Stimulated activated CD4-positive, alpha-beta T cell treated with anti-CD3 and anti-CD28 coated beads, Interleukin-1b, Interleukin-23, amount 100 ng/mL, for 48 hours (primary cell): ENCODE measurements around the gene TAF1B.

Source experiments
- DNase-seq: peaks from one replicate; pipeline ENCODE4 v3.0.0-alpha.2; 2020

Gene TAF1B

DNA sequence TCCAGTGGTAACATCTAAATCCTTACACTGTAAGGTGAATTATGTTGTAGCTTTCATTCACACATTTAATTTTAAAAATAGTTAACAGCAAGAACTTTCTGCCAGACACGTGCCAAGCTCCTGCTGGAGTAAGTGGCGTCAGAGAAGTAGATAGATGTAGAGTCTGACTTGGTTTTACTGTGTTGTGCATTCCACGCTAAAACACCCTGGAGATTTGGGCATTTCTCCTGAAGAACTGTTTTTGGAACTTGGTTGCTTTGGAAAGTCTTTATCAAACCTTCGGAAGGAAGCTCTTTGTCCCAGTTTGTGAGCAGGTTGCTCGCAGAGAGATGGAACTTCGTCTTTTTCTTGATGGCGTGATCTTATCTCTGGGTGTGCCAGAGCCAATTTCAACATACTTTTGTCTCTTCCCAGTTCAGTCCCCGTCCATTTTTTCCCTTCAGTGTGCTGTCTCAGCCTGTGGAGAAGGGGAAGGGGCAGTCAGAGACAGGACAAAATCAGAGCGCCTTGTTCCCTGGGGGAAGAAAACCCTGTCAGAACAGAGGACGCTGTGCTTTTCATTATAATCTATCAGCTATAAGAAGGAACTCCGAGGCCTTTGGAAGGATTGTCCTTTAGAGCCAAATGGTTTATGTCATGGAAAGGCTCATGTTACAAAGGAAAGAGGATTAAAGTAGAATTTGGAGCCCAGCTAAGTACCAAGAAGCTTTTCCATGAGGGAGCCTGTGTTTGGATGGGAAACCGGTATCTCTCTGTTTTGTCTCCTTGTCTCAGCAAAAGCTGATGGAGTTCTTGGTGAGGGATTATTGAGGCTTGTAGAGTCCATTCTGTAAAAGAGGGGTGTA, 127.1 kb downstream of the TAF1B start:
- no peak for DNase-seq

DNA sequence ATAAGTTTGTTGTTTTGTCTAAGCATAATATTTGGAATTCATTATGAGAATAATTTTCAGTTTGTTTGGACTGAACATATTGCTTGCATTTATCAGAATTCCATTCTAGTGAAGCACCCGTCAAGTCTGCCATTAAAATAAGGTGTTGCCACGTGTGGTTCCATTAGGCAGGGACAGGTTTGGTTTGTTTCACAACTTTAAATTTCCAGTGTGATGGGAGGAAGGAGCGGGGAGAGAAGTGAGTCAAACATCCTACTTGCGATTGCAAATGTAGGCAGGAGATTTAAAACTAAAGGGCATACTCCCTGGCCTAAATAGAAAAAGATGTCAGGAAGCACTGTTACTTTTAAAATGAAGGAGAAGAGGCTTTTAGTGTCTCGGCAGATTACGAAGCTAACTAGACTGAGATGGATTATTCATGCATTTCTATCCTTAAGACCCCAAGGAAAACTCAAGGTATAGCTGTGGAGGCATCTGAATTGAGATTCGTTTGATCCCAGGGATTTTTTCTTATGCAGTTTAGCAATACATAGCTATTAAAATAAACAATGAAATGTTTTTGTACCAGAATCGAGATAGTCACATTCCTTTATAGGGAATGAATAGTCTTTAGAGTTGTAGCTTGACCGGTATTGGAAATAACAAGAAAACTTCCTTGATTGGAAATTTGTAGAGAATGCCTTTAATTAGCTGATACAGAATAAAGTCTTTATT, 128.0 kb downstream of the TAF1B start:
- no peak for DNase-seq

DNA sequence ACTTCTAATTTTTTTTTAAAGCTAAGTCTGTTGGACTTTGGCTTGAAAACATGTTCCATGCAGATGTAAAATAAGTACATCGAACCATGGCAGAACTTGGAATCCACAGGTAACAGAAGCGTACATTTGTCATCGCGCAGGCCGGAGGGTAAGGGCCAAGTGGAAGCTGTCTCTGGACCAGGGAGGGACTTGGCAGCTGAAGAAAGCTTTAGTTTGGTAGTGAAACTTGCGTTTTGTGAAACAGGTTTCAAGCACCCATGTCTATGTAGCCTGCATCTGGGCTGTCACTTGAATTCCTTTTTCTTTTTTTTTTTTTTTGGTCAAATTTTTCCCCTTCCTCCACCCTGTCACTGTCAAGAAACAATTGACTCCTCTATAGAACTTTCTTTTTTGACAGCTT, 128.6 kb downstream of the TAF1B start:
- DNase-seq: no peak

DNA sequence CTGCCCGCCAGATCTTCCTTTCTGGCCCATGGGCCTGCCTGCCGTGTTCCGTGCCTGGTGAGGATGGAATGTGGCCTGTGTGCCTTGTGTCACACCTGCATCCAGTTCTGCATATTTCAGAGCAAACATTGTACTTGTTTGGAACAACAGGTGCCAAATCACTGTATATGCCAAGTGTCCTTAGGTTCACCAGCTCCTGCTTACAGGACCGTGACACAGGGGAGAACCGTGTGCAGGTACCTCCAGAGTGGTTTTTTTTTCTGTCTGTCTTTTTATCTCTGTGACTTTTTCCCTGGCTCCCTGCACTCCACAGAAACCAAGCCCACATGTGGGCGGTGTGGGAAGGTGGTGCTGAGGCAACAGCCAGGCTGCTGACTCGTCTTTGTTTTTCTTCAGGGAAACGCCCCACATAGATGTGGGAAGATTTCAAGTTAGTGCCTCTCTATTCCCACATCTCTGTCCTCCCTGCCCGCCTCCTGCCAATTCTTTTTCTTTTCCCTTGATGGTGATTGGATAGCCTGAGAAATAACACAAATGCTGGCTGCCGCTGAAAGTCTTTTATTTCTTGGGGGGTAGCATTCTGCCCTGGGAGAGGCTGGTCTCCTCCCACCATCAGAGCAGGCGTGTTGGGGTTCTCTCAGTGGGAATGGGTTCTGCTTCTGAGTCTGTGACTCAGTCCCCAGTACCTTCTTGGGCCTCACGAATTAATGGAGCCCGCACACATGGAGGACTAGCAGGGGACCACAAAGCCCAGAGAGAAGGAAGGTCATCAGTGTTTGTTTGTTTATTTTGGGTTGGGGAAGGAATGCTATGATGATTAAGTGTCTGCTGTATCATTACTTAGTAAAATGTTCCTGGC, 129.6 kb downstream of the TAF1B start:
- DNase-seq: no peak

DNA sequence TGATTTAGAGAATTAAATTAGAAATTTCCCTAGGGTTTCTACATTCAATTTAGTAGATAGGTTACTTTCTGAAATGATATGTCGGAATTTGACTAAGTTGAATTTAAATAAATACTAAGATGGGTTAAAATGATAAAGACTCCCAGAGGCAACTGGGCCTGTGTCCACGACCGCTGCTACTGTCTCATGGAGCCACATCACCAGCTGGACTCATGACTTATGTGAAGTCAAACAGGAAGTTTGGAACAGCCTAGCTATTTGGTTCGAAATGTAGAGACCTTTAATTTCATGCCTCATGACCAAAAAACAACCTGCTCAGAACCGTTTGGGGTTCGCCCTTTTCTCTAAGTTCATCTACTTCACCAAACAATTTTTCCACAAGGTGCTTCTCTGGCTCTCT, 130.4 kb downstream of the TAF1B start:
- no peak for DNase-seq

DNA sequence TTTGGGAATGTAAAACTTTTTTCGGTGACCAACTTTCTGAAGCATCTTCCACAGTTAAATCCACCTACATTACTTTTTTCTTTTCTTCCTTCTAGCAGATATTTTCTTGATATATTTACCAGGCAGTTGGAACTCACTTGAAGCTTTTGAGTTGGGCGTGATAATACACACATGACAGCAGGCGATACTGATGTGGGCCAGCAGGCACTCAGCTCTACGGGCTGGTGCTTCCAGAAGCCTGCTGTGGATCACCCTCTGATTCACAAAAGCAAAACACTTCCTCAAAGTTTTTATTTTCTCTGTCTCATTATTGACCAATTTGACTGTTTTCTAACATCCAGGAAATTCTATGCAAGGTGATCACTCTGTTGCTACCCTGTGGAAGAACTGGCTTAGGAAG, 131.1 kb downstream of the TAF1B start:
- DNase-seq: no peak

DNA sequence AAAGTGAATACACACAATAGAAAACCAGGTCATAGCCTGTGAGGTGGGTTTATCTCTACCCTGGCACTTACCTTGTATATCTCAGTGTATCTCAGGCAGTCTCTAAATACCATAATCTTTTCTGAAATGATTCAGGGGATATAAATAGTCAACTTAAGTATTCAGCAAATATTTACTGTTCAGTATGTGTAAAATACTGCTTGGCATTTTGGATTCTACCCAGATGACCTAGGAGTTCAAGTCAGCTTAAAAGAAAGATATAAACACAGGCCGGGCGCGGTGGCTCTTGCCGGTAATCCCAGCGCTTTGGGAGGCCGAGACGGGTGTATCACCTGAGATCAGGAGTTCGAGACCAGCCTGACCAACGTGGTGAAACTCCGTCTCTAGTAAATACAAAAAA, 132.1 kb downstream of the TAF1B start:
- DNase-seq: no peak

DNA sequence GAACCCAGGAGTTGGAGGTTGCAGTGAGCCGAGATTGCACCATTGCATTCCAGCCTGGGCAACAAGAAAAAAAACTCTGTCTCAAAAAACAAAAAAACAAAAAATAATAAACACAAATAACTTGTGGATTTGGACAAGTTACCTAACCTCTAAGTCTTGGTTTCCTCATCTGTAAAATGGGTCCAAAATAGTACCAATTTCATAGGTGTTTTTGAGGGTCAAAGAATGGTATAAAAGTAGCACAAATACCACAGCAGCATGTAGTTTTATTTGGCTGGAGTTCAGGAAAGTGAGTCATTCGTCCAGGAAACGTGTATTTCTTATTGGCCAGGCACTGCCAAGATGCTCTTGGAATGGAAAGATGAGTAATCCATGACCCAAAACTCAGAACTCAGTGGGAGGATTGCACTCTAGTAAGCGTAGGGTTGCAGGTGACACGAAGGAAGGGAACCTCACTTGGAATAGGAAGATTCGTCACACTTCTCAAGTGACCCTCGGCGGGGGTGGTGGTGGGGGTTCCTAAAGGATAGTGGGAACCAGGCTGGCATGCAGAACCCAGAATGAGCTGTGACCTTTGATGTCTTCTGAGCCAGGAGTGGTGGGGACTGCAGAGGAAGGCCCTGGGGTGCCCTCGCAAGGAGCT, 132.7 kb downstream of the TAF1B start:
- DNase-seq: peak; percentile 45

DNA sequence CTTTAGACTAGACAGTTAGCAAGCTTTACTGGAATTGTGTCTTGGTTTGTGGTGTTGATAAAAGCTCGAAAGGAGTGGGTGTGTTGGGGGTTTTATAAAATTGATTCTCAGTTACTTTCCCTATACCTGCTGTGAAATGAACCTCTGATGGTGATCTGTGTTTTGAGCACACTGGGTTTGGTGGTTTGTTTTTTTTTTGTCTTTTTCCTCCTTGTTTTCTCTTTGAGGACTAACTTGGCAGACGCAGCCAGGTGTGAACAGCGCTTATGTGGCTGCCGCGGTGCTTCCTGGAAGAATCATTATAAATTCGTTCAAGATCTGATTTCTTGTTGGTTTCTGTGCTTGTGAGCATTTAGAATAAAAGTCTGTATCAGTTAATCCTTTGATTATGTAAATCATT, 136.7 kb downstream of the TAF1B start:
- DNase-seq: no peak

DNA sequence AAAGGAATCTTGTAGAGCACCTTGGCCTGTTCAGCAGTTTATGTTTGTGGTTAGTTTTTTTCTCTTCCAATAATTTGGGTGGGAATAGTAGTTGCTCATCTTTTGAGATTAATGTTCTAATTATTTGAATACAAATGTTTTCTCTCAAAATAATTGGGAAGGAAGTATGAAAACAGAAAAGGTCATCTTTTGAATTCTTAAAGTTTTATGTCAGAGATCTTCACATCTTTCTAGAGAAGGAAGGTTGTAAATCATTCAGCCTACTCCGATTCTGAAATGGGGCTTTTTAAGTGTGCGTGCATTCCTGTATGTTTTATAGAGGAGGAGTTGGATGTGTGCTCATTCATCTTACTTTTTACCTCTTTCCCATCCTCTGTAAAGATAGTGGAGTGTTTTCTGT, 137.2 kb downstream of the TAF1B start:
- no peak for DNase-seq

DNA sequence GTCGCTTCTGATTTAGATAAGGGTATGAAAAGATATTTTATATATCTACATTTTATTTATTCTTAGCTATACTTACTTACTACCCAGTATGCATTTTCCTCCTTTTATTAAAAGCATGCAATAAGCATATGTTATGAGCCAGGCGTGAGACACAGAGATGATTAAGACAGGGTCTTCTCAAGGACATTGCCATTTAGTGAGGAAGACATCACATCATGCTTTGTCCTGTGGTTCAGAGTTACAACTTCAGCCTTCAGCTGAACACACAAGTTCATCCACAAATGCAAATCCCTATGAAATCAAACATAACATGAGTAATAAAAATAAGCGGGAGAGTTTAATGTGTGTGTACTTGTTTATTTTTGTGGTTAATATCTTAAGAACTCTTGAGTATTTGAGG, 138.4 kb downstream of the TAF1B start:
- DNase-seq: no peak

DNA sequence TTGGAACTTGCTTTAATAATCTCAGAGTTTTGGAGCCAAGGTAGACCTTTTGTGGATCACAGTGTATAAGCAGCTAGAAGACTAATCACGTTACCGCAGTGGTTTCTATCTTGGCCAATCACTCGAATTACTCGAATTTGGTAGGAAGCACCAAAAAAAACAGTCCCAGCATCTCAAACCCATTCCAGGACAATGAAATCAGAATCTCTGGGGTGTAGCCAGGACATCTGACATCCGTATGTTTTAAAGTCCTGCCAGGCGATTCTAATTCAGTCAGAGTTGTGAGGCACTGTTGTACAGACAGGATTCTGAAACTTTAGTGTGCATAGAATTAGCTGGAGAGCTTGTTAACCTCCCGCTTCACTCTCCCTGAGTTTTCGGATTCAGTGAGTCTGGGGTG, 139.0 kb downstream of the TAF1B start:
- no peak for DNase-seq

DNA sequence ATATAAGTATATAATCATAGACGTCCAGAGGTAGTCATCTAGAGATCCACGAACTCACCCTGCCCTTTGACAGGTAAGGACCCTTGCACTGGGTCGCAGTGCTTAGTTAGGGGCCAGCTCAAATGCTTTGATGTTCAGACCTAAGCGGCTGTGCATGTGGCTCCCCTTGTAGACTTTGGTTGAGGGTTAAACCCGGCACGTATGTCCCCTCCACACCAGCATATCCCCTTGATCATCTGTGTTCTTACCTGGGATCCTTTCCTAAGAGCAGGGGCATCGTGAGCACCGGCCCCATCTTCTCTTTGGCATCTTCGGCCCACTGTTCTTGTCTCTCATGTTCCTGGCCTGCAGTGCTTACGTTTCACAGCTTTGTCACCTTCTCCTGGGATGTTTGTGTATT, 139.6 kb downstream of the TAF1B start:
- DNase-seq: no peak

DNA sequence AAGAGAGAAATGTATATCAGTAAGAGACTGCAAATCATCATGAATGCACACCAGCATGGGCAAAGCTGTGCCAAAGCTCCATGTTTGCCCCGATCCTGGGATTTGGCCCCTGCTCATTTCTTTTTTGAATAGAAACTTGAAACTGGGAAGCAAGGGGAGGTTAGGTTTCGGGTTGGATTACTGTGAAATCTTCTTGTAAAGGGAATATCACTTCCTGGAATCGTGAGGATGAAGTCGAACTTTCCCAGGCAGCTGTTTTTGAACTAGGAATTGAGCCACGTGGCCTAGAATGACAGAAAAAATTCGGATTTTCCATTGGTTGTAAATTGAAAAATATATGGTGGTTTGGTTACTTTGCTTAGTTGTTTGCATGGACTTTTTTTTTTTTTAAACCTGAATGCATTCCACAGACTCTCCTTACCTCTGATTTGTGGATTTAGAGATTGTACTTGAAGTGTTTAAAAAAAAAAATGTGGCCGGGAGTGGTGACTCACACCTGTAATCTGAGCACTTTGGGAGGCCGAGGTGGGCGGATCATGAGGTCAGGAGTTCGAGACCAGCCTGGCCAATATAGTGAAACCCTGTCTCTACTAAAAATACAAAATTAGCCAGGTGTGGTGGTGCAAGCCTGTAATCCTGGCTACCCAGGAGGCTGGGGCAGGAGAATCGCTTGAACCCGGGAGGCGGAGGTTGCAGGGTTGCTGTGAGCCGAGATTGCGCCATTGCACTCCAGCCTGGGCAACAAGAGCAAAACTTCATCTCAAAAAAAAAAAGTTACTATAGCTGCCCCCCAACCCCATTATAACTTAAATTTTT, 140.3 kb downstream of the TAF1B start:
- DNase-seq: no peak
